PFSK-1 (cell line): ENCODE measurements around the gene FKBP5.

Experiments used
- FOXP2 ChIP-seq: optimal IDR thresholded peaks from 2 replicates; pipeline ENCODE3; 2011; ENCODE audit warnings: borderline replicate concordance, control low read depth, inconsistent platforms; ENCODE audit not compliant: insufficient read depth; ENCODE audit errors: extremely low read length, extremely low read depth
- POLR2AphosphoS5 ChIP-seq: IDR thresholded peaks from 2 replicates; pipeline ENCODE4 v1.6.1; 2012; ENCODE audit warnings: low read depth, mild to moderate bottlenecking, control low read depth, low read length, moderate library complexity
- REST ChIP-seq, 2 experiments: IDR thresholded peaks; 2 replicates each; pipeline versions ENCODE4 v1.6.1 to v1.8.0; 2011 to 2012; ENCODE audit warnings: low read depth in 2 of 2, low read length in 2 of 2, control low read depth in 1 of 2, inconsistent platforms in 1 of 2, mild to moderate bottlenecking in 1 of 2, moderate library complexity in 1 of 2; ENCODE audit not compliant: insufficient read depth in 1 of 2
- SIN3A ChIP-seq: IDR thresholded peaks from 2 replicates; pipeline ENCODE4 v1.6.1; 2012; ENCODE audit warnings: mild to moderate bottlenecking, low read length, moderate library complexity, borderline replicate concordance; ENCODE audit not compliant: insufficient read depth
- TAF1 ChIP-seq: IDR thresholded peaks from 2 replicates; pipeline ENCODE4 v1.6.1; 2012; ENCODE audit warnings: low read length, control low read depth, borderline replicate concordance; ENCODE audit not compliant: insufficient read depth

FKBP5 gene

GRCh38 chr6:35707714-35708407 lies 19.1 kb upstream of the FKBP5 start:
- TF ChIP-seq POLR2AphosphoS5 (no peak), TAF1 (no peak), REST (IDR thresholded peaks at IDR 0.05; ENCODE audit: insufficient read depth in 1 of 2, low read depth in 2 of 2, low read length in 2 of 2) (no peak), FOXP2 (no peak), SIN3A (no peak)

GRCh38 chr6:35706468-35706867 lies 17.8 kb upstream of the FKBP5 start:
- TF ChIP-seq TAF1 (no peak), SIN3A (no peak), POLR2AphosphoS5 (no peak), FOXP2 (no peak), REST (IDR thresholded peaks at IDR 0.05; ENCODE audit: insufficient read depth in 1 of 2, low read depth in 2 of 2, low read length in 2 of 2) (no peak)

- TF ChIP-seq POLR2AphosphoS5 (no peak), FOXP2 (no peak)
These were observed 14.8 kb upstream of the FKBP5 start for GRCh38 chr6:35703554-35703953.

GRCh38 chr6:35698858-35699257 lies 10.1 kb upstream of the FKBP5 start:
- TF ChIP-seq SIN3A: no peak
- TF ChIP-seq POLR2AphosphoS5: no peak
- no peak for TF ChIP-seq TAF1
- TF ChIP-seq REST (IDR thresholded peaks at IDR 0.05; ENCODE audit: insufficient read depth in 1 of 2, low read depth in 2 of 2, low read length in 2 of 2): no peak
- TF ChIP-seq FOXP2: no peak

GRCh38 chr6:35694462-35694861 lies 5.7 kb upstream of the FKBP5 start:
- TF ChIP-seq REST (IDR thresholded peaks at IDR 0.05; ENCODE audit: insufficient read depth in 1 of 2, low read depth in 2 of 2, low read length in 2 of 2) (no peak), SIN3A (no peak), TAF1 (no peak), POLR2AphosphoS5 (no peak), FOXP2 (no peak)
